GM12878 (cell line): ENCODE measurements around the gene CHRNA3. TPM values are rescaled to one million over a fixed set of nuclear protein-coding genes. Genes with fewer than 3 reads are reported as not detected.

Experiments
- ATAC-seq: fragments of 200-7000 bp; cut with Tn5 transposase; 3 replicates; pipeline ENCODE4 v1.9.1; 2020; ENCODE audit warnings: mild to moderate bottlenecking, moderate library complexity
- BruUV-seq: library from RNA; stranded (reverse); fragments of 400-500 nt; replicated peaks from 2 replicates; lab custom pipeline; 2021; lab: Mats Ljungman, UMichigan
- CTCF ChIA-PET: fragments of 300-600 bp; sonication (Branson Sonifier 250); formaldehyde crosslinking; extraction: SDS; loops from one replicate; lab custom pipeline; 2021; ENCODE audit warnings: inconsistent platforms; lab: Yijun Ruan, JAX
- POLR2A ChIA-PET: fragments of 350-600 bp; formaldehyde crosslinking; extraction: SDS; loops from one replicate; lab custom pipeline; 2021; ENCODE audit warnings: inconsistent platforms; lab: Charles Lee
- RAD21 ChIA-PET: fragments of 300-600 bp; sonication (Branson Sonifier 250); formaldehyde crosslinking; loops from one replicate; lab custom pipeline; 2023; ENCODE audit warnings: antibody characterized with exemption; ENCODE audit not compliant: unreplicated experiment; lab: Charles Lee
- SMC1A ChIA-PET: fragments of 300-600 bp; sonication (Branson Sonifier 250); formaldehyde crosslinking; loops from one replicate; lab custom pipeline; 2023; ENCODE audit not compliant: unreplicated experiment, uncharacterized antibody; lab: Charles Lee
- DNase-seq: peaks from one replicate; pipeline ENCODE4 v3.0.0-alpha.2; 2011; ENCODE audit warnings: low read depth, low spot score
- FAIRE-seq: peaks from 3 replicates; lab custom pipeline; 2011; peaks lifted over from hg19 to GRCh38; lab: Jason Lieb, UNC
- H2AFZ ChIP-seq: 2 replicates; pipeline ENCODE4 v1.6.0; 2011; ENCODE audit warnings: low read depth, low read length, control low read depth; ENCODE audit not compliant: control insufficient read depth
- H3K27ac ChIP-seq: 2 replicates; pipeline ENCODE4 v1.5.1; 2011; ENCODE audit warnings: control low read depth; ENCODE audit not compliant: control insufficient read depth, insufficient read depth
- H3K27me3 ChIP-seq, 2 experiments: replicated peaks in 1 of 2; 2 replicates each; pipeline versions ENCODE4 v1.6.0 to v1.6.1; 2011; ENCODE audit warnings: low read length in 1 of 2; ENCODE audit not compliant: control insufficient read depth in 2 of 2, insufficient read depth in 2 of 2
- H3K36me3 ChIP-seq, 2 experiments: 2 replicates each; pipeline ENCODE4 v1.5.1; 2011; ENCODE audit warnings: low read length in 1 of 2; ENCODE audit not compliant: control insufficient read depth in 2 of 2, insufficient read depth in 2 of 2
- H3K4me1 ChIP-seq: 2 replicates; pipeline ENCODE4 v1.6.1; 2011; ENCODE audit warnings: mild to moderate bottlenecking, low read length, moderate library complexity, mixed read lengths; ENCODE audit not compliant: control insufficient read depth, insufficient read depth
- H3K4me2 ChIP-seq: 2 replicates; pipeline ENCODE4 v1.6.0; 2011; ENCODE audit warnings: control low read depth; ENCODE audit not compliant: control insufficient read depth, insufficient read depth
- H3K4me3 ChIP-seq: fragments of 200-600 bp; sonication (generic); 2 replicates; pipeline ENCODE4 v1.5.1; 2016
- H3K79me2 ChIP-seq: 2 replicates; pipeline ENCODE4 v1.6.0; 2011; ENCODE audit warnings: low read length; ENCODE audit not compliant: control insufficient read depth, insufficient read depth
- H3K9ac ChIP-seq: 2 replicates; pipeline ENCODE4 v1.8.0; 2011; ENCODE audit warnings: low read length, control low read depth, mixed read lengths; ENCODE audit not compliant: control insufficient read depth, insufficient read depth
- H3K9me3 ChIP-seq: replicated peaks from 3 replicates; pipeline ENCODE4 v1.5.1; 2011; ENCODE audit warnings: mild to moderate bottlenecking, low read length; ENCODE audit not compliant: control insufficient read depth, insufficient read depth
- H4K20me1 ChIP-seq: 2 replicates; pipeline ENCODE4 v1.6.0; 2011; ENCODE audit not compliant: control insufficient read depth, insufficient read depth
- BCL3 ChIP-seq: IDR thresholded peaks from 2 replicates; pipeline ENCODE4 v1.6.1; 2011; ENCODE audit warnings: borderline replicate concordance, low read depth, mild to moderate bottlenecking, moderate library complexity, low read length; ENCODE audit not compliant: insufficient read depth, poor library complexity, severe bottlenecking
- BMI1 ChIP-seq: fragments of 450-650 bp; IDR thresholded peaks from 2 replicates; pipeline ENCODE4 v1.6.1; 2016; ENCODE audit warnings: mild to moderate bottlenecking, moderate library complexity, borderline replicate concordance
- CBX3 ChIP-seq: fragments of 200-600 bp; sonication (generic); IDR thresholded peaks from 2 replicates; pipeline ENCODE4 v1.6.1; 2016; ENCODE audit warnings: low read depth, borderline replicate concordance
- DPF2 ChIP-seq: fragments of 450-650 bp; IDR thresholded peaks from 2 replicates; pipeline ENCODE4 v1.6.1; 2017; ENCODE audit warnings: mild to moderate bottlenecking
- IRF3 ChIP-seq: fragments of 450-650 bp; IDR thresholded peaks from 2 replicates; pipeline ENCODE4 v1.6.1; 2014; ENCODE audit warnings: mild to moderate bottlenecking
- JUNB ChIP-seq: IDR thresholded peaks from 2 replicates; pipeline ENCODE4 v1.6.1; 2016; ENCODE audit warnings: antibody characterized with exemption, mild to moderate bottlenecking
- MEF2B ChIP-seq: fragments of 450-650 bp; IDR thresholded peaks from 2 replicates; pipeline ENCODE4 v1.6.1; 2018; ENCODE audit warnings: mild to moderate bottlenecking, moderate library complexity; ENCODE audit not compliant: partially characterized antibody, poor library complexity, severe bottlenecking
- NFYA ChIP-seq: IDR thresholded peaks from 2 replicates; pipeline ENCODE4 v1.6.1; 2011; ENCODE audit warnings: low read depth, mild to moderate bottlenecking, low read length, improper control_type of control experiment, borderline replicate concordance
- NR2C1 ChIP-seq: fragments of 450-650 bp; IDR thresholded peaks from 2 replicates; pipeline ENCODE4 v1.6.1; 2017; ENCODE audit warnings: antibody characterized with exemption, mild to moderate bottlenecking, moderate library complexity
- NR2C2 ChIP-seq: IDR thresholded peaks from 2 replicates; pipeline ENCODE4 v1.6.1; 2011; ENCODE audit warnings: borderline replicate concordance, low read depth; ENCODE audit not compliant: control insufficient read depth, insufficient read length
- POLR2AphosphoS5 ChIP-seq: IDR thresholded peaks from 2 replicates; pipeline ENCODE4 v1.6.1; 2011; ENCODE audit warnings: mild to moderate bottlenecking, low read length, inconsistent platforms
- RAD51 ChIP-seq: fragments of 450-650 bp; IDR thresholded peaks from 2 replicates; pipeline ENCODE4 v1.6.1; 2016; ENCODE audit warnings: moderate library complexity, mild to moderate bottlenecking, inconsistent platforms
- SMAD1 ChIP-seq: fragments of 450-650 bp; IDR thresholded peaks from 2 replicates; pipeline ENCODE4 v1.6.1; 2018; ENCODE audit warnings: mild to moderate bottlenecking, low read depth; ENCODE audit not compliant: partially characterized antibody
- SUPT20H ChIP-seq: IDR thresholded peaks from 2 replicates; pipeline ENCODE4 v1.6.1; 2011; ENCODE audit warnings: low read depth, mild to moderate bottlenecking, low read length, moderate library complexity, borderline replicate concordance; ENCODE audit not compliant: control insufficient read depth
- YBX1 ChIP-seq: fragments of 450-650 bp; IDR thresholded peaks from 2 replicates; pipeline ENCODE4 v1.6.1; 2016; ENCODE audit warnings: antibody characterized with exemption
- ZBTB4 ChIP-seq: fragments of 450-650 bp; formaldehyde crosslinking; IDR thresholded peaks from 2 replicates; pipeline ENCODE4 v1.4.0; 2022; ENCODE audit warnings: mild to moderate bottlenecking, moderate library complexity
- WGBS: methylation state at CpG from one replicate; pipeline ENCODE4 v1.1.6; 2016; ENCODE audit warnings: low lambda C conversion rate; ENCODE audit not compliant: insufficient replicate concordance, insufficient coverage; ENCODE audit errors: missing lambda C conversion rate; 5-methylcytosine and 5-hydroxymethylcytosine counted together
- in situ Hi-C: fragments of 300-500 bp; cut with MboI; formaldehyde crosslinking; loops from 9 replicates; pipeline ENCODE4 v1.14.3; 2018; ENCODE audit warnings: mixed read lengths
- intact Hi-C: fragments of 100-400 bp; cut with micrococcal nuclease; formaldehyde crosslinking; loops from one replicate; pipeline ENCODE4 v1.14.2; 2022; ENCODE audit not compliant: unreplicated experiment
- polyA plus RNA-seq, 11 experiments: library from polyadenylated mRNA; depleted of rRNA in 4 of 11; unstranded in 6 of 11; stranded (reverse) in 5 of 11; fragments of >200 nt; fragmentation: Nextera tagmentation in 4 of 11; fragmentation: Illumina TruSeq in 1 of 11; extraction: Ambion mirVana in 4 of 11; extraction: Trizol in 1 of 11; gene quantifications; 1 replicate in 1 of 11; 2 replicates in 10 of 11; pipeline versions ENCODE4 v1.2.1 to v1.2.3, GENCODE V29; 2011 to 2016; ENCODE audit warnings: inconsistent platforms in 2 of 11, missing spikeins in 2 of 11, low read depth in 1 of 11
- total RNA-seq, 4 experiments: library from RNA; depleted of rRNA in 3 of 4; stranded (reverse); fragments of >200 nt in 3 of 4; fragmentation: Illumina TruSeq in 1 of 4; extraction: Trizol in 1 of 4; gene quantifications; 2 replicates each; pipeline versions ENCODE4 v1.2.1 to v1.2.3, GENCODE V29; 2013 to 2021

The CHRNA3 gene
- total and polyA plus RNA-seq, 10 of the 15 experiments (the other 5 are each of a cell fraction or from before 2014, with no cell fraction given) = 0.06 to 0.19 (median 0.09) TPM; not detected in 7

- no peak overlapping the region for H2AFZ ChIP-seq
- H3K79me2 ChIP-seq = no peaks in the 10 kb centered on the region
- CTCF ChIA-PET = interaction anchor here (7.3 kb wide), 1 partner anchor 75 kb away, joined by 95 read pairs; no protein-coding TSS in a partner anchor
- no TSS peak for BruUV-seq
- no peak overlapping the region for H3K9ac ChIP-seq
- POLR2A ChIA-PET = no interaction called here
- H3K4me3 ChIP-seq = no peak overlapping the region
- DNase-seq = no peak
- no peak for ATAC-seq
- TF ChIP-seq BMI1 = no peak
- no peak for TF ChIP-seq MEF2B
- no peak for TF ChIP-seq BCL3
- no peak for TF ChIP-seq CBX3
- no peak for TF ChIP-seq RAD51
- no peak for TF ChIP-seq DPF2
- no peak for TF ChIP-seq NFYA
- no peak for TF ChIP-seq ZBTB4
- no peak for TF ChIP-seq JUNB
- no peak for TF ChIP-seq NR2C2
- no peak for TF ChIP-seq POLR2AphosphoS5
- TF ChIP-seq NR2C1 = no peak
- TF ChIP-seq SMAD1 = no peak
- no peak for TF ChIP-seq IRF3
- TF ChIP-seq YBX1 = no peak
- no peak for TF ChIP-seq SUPT20H
- intact Hi-C loops (no loop called here), in situ Hi-C loops (no loop called here)
- SMC1A ChIA-PET = interaction anchor here (1.2 kb wide), 1 partner anchor 75 kb away, joined by 4 read pairs; no protein-coding TSS in a partner anchor
- WGBS = 11% methylated on average over 12 of the region's 12 CpGs
- H3K9me3 ChIP-seq = peaks cover 3% of the 10 kb centered on the region; the same call in 2 of the 3 replicates
- H4K20me1 ChIP-seq = no peaks in the 10 kb centered on the region
- H3K4me1 ChIP-seq = no peaks in the 10 kb centered on the region
- FAIRE-seq = no peak
- H3K27ac ChIP-seq = no peak overlapping the region
- RAD21 ChIA-PET = interaction anchor here (0.6 kb wide), 1 partner anchor 23 kb away, joined by 3 read pairs; no protein-coding TSS in a partner anchor
- H3K36me3 ChIP-seq = no peaks in the 10 kb centered on the region
- no peaks in the 10 kb centered on the region; a peak in 1 of 4 replicates for H3K27me3 ChIP-seq
- H3K4me2 ChIP-seq = no peak overlapping the region
Observed at GRCh38 chr15:78634210-78635145, 13.7 kb upstream of the CHRNA3 start.
